ENCODE measurements around the gene SLC6A8.

DNA sequence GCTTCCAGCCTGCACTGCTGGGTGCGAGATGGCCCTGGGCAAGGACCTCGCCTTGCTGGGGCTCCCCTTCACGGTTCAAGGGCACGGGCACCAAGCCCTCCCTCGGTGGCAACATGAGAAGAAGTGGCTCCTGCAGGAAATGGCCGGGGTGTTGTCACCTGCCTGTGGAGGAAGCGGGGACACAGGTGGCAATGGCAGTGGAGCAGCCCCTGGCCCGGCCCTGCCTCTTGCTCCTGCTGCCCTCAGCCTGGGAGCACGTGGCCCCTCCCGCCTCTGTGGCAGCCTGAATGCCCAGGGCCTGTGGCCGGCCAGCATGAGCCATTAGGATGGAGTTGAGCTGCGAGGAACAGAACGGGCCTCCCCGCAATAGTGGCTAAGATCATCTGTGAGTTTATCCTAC, 53.7 kb downstream of the SLC6A8 start:
- TF ChIP-seq POLR2A (IDR thresholded peaks at IDR 0.05; ENCODE audit: low read length) (no peak), GATA1 (IDR thresholded peaks at IDR 0.05; ENCODE audit: low read depth, low read length) (no peak)

Data from erythroblast (primary cell).